WTC11 (cell line): Measurements from ENCODE around the gene HSD17B14.

Experiments
- CBFB ChIP-seq: sonication (generic); formaldehyde crosslinking; IDR thresholded peaks from 2 replicates; pipeline ENCODE4 v1.8.1; 2022; ENCODE audit warnings: mild to moderate bottlenecking, low read depth, missing genetic modification reagents
- CTCF ChIP-seq: fragments of 200-600 bp; IDR thresholded peaks from 2 replicates; pipeline ENCODE4 v1.8.0; 2022; ENCODE audit warnings: antibody characterized with exemption
- NR2C2 ChIP-seq: sonication (generic); formaldehyde crosslinking; IDR thresholded peaks from 2 replicates; pipeline ENCODE4 v1.8.0; 2022; ENCODE audit warnings: mild to moderate bottlenecking, missing genetic modification reagents
- PRRX2 ChIP-seq: fragments of 250-450 bp; sonication (Bioruptor Pico); IDR thresholded peaks from 2 replicates; pipeline ENCODE4 v1.8.0; 2021; ENCODE audit warnings: mild to moderate bottlenecking
- USF1 ChIP-seq: sonication (generic); formaldehyde crosslinking; IDR thresholded peaks from 2 replicates; pipeline ENCODE4 v1.8.0; 2022; ENCODE audit warnings: mild to moderate bottlenecking, missing genetic modification reagents
- TF ChIP-seq, protein P1 (sequence below): fragments of 250-450 bp; sonication (Bioruptor Pico); IDR thresholded peaks from 2 replicates; pipeline ENCODE4 v1.8.0; 2021; ENCODE audit warnings: mild to moderate bottlenecking
- TF ChIP-seq, protein P2 (sequence below): sonication (generic); formaldehyde crosslinking; IDR thresholded peaks from 2 replicates; pipeline ENCODE4 v1.8.0; 2022; ENCODE audit warnings: mild to moderate bottlenecking, missing genetic modification reagents
- TF ChIP-seq, protein P3 (sequence below): sonication (generic); formaldehyde crosslinking; IDR thresholded peaks from 2 replicates; pipeline ENCODE4 v1.8.0; 2023; ENCODE audit warnings: mild to moderate bottlenecking, missing genetic modification reagents
- TF ChIP-seq, protein P4 (sequence below): sonication (generic); formaldehyde crosslinking; IDR thresholded peaks from 2 replicates; pipeline ENCODE4 v1.8.0; 2022; ENCODE audit warnings: mild to moderate bottlenecking, missing genetic modification reagents
- TF ChIP-seq, protein P5 (sequence below): fragments of 250-450 bp; sonication (Bioruptor Pico); IDR thresholded peaks from 2 replicates; pipeline ENCODE4 v1.9.0; 2021; ENCODE audit warnings: mild to moderate bottlenecking, borderline replicate concordance

- TF ChIP-seq CTCF = no peak
- no peak for TF ChIP-seq USF1
- no peak for TF ChIP-seq PRRX2 (CRISPR knock-in tag)
- TF ChIP-seq, protein P1, sequence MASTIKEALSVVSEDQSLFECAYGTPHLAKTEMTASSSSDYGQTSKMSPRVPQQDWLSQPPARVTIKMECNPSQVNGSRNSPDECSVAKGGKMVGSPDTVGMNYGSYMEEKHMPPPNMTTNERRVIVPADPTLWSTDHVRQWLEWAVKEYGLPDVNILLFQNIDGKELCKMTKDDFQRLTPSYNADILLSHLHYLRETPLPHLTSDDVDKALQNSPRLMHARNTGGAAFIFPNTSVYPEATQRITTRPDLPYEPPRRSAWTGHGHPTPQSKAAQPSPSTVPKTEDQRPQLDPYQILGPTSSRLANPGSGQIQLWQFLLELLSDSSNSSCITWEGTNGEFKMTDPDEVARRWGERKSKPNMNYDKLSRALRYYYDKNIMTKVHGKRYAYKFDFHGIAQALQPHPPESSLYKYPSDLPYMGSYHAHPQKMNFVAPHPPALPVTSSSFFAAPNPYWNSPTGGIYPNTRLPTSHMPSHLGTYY (CRISPR knock-in tag) = no peak
- TF ChIP-seq, protein P2, sequence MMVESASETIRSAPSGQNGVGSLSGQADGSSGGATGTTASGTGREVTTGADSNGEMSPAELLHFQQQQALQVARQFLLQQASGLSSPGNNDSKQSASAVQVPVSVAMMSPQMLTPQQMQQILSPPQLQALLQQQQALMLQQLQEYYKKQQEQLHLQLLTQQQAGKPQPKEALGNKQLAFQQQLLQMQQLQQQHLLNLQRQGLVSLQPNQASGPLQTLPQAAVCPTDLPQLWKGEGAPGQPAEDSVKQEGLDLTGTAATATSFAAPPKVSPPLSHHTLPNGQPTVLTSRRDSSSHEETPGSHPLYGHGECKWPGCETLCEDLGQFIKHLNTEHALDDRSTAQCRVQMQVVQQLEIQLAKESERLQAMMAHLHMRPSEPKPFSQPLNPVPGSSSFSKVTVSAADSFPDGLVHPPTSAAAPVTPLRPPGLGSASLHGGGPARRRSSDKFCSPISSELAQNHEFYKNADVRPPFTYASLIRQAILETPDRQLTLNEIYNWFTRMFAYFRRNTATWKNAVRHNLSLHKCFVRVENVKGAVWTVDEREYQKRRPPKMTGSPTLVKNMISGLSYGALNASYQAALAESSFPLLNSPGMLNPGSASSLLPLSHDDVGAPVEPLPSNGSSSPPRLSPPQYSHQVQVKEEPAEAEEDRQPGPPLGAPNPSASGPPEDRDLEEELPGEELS (CRISPR knock-in tag) = no peak
- no peak for TF ChIP-seq CBFB (CRISPR knock-in tag)
- TF ChIP-seq, protein P3, sequence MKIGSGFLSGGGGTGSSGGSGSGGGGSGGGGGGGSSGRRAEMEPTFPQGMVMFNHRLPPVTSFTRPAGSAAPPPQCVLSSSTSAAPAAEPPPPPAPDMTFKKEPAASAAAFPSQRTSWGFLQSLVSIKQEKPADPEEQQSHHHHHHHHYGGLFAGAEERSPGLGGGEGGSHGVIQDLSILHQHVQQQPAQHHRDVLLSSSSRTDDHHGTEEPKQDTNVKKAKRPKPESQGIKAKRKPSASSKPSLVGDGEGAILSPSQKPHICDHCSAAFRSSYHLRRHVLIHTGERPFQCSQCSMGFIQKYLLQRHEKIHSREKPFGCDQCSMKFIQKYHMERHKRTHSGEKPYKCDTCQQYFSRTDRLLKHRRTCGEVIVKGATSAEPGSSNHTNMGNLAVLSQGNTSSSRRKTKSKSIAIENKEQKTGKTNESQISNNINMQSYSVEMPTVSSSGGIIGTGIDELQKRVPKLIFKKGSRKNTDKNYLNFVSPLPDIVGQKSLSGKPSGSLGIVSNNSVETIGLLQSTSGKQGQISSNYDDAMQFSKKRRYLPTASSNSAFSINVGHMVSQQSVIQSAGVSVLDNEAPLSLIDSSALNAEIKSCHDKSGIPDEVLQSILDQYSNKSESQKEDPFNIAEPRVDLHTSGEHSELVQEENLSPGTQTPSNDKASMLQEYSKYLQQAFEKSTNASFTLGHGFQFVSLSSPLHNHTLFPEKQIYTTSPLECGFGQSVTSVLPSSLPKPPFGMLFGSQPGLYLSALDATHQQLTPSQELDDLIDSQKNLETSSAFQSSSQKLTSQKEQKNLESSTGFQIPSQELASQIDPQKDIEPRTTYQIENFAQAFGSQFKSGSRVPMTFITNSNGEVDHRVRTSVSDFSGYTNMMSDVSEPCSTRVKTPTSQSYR (CRISPR knock-in tag) = no peak
- TF ChIP-seq, protein P4, sequence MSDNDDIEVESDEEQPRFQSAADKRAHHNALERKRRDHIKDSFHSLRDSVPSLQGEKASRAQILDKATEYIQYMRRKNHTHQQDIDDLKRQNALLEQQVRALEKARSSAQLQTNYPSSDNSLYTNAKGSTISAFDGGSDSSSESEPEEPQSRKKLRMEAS (CRISPR knock-in tag) = no peak
- TF ChIP-seq, protein P5, sequence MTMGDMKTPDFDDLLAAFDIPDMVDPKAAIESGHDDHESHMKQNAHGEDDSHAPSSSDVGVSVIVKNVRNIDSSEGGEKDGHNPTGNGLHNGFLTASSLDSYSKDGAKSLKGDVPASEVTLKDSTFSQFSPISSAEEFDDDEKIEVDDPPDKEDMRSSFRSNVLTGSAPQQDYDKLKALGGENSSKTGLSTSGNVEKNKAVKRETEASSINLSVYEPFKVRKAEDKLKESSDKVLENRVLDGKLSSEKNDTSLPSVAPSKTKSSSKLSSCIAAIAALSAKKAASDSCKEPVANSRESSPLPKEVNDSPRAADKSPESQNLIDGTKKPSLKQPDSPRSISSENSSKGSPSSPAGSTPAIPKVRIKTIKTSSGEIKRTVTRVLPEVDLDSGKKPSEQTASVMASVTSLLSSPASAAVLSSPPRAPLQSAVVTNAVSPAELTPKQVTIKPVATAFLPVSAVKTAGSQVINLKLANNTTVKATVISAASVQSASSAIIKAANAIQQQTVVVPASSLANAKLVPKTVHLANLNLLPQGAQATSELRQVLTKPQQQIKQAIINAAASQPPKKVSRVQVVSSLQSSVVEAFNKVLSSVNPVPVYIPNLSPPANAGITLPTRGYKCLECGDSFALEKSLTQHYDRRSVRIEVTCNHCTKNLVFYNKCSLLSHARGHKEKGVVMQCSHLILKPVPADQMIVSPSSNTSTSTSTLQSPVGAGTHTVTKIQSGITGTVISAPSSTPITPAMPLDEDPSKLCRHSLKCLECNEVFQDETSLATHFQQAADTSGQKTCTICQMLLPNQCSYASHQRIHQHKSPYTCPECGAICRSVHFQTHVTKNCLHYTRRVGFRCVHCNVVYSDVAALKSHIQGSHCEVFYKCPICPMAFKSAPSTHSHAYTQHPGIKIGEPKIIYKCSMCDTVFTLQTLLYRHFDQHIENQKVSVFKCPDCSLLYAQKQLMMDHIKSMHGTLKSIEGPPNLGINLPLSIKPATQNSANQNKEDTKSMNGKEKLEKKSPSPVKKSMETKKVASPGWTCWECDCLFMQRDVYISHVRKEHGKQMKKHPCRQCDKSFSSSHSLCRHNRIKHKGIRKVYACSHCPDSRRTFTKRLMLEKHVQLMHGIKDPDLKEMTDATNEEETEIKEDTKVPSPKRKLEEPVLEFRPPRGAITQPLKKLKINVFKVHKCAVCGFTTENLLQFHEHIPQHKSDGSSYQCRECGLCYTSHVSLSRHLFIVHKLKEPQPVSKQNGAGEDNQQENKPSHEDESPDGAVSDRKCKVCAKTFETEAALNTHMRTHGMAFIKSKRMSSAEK = no peak
- no peak for TF ChIP-seq NR2C2 (CRISPR knock-in tag)
These were observed 30.8 kb downstream of the HSD17B14 start for GRCh38 chr19:48805452-48805851.
